Measurements from ENCODE around the gene ADM2. TPM values are rescaled to one million over a fixed set of nuclear protein-coding genes. Genes with fewer than 3 reads are reported as not detected.

ADM2 gene
- total RNA-seq, 1 donor from 2014 or later = 37.6 TPM

DNA sequence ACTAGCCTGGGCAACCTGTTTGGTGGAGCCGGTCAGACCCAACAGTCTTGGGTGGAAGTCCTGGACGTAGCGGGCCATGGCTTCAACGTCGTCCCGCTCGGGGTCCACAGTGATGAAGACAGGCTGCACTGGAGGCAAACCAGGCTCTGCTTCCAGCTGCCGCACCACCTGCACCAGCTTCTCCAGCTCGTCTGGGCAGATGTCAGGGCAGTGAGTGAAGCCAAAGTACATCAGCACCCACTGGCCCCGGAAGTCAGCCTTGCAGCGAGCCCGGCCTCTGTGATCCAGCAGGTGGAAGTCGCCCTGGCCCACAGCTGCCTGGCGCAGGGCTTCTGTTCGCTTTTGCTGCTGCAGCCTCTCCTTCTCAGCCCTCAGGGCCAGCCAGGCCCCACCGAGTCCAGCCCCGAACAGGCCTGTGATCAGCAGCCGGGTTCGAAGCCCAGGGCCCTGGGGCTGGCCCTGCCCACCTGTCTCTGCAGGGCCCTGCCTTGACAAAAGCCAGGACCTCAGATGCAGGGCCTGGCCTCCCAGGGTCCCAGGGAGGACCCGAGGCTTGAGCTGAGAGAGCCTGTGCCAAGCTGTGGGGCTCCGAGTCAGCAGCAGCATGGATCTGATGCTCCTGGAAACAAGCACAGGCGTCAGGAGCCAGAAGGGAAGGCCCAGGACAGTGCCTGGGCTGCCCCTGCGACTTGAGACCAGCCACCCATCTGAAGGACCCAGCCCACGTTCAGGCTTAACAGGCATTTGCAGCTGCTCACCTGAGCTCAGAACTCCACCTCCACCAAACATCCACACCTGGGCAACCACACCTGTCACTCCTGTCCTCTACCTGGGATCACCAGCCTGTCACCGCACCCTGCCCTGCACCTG, 42.7 kb downstream of the ADM2 start:
- Mint-ChIP-seq H3K9me3 (ENCODE audit: unreplicated experiment) (peaks cover 15% of the 10 kb centered on the region), H3K4me1 (ENCODE audit: low read depth, unreplicated experiment) (peaks cover 11% of the 10 kb centered on the region), H3K27ac (ENCODE audit: unreplicated experiment) (peak overlapping the region; percentile 93), H3K4me3 (ENCODE audit: unreplicated experiment) (peak overlapping the region; percentile 97), H3K27me3 (ENCODE audit: unreplicated experiment) (peaks cover 23% of the 10 kb centered on the region), H3K36me3 (ENCODE audit: unreplicated experiment) (peaks cover 5% of the 10 kb centered on the region)
- no peak for DNase-seq
- TF ChIP-seq, protein P1, sequence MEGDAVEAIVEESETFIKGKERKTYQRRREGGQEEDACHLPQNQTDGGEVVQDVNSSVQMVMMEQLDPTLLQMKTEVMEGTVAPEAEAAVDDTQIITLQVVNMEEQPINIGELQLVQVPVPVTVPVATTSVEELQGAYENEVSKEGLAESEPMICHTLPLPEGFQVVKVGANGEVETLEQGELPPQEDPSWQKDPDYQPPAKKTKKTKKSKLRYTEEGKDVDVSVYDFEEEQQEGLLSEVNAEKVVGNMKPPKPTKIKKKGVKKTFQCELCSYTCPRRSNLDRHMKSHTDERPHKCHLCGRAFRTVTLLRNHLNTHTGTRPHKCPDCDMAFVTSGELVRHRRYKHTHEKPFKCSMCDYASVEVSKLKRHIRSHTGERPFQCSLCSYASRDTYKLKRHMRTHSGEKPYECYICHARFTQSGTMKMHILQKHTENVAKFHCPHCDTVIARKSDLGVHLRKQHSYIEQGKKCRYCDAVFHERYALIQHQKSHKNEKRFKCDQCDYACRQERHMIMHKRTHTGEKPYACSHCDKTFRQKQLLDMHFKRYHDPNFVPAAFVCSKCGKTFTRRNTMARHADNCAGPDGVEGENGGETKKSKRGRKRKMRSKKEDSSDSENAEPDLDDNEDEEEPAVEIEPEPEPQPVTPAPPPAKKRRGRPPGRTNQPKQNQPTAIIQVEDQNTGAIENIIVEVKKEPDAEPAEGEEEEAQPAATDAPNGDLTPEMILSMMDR (IDR thresholded peaks at IDR 0.05; ENCODE audit: partially characterized antibody, unreplicated experiment) = no peak

DNA sequence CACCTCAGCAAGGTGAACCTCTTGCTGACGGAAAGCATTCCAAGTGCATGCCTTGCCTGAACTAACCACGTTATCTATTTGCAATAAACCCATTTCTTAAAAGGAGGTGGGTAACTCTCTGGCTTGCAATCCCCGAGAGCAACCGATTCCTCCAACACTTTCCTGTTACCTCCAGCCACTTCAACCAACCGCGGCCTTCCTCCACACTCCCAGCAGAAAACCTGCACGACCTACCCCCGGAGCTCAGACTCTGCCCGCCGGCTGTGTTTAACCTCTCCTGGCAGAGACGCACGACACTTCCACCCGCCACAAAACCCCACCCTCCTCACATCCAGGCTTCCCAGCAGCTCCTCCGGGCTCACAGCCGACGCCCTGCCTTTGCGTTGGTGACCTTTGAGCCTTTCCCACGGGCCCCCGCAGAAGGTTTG, 43.3 kb downstream of the ADM2 start:
- TF ChIP-seq, protein P1 (IDR thresholded peaks at IDR 0.05; ENCODE audit: partially characterized antibody, unreplicated experiment) = no peak
- no peak for DNase-seq
- peaks cover 20% of the 10 kb centered on the region for H3K27me3 Mint-ChIP-seq (ENCODE audit: unreplicated experiment)
- peak overlapping the region; percentile 93 for H3K27ac Mint-ChIP-seq (ENCODE audit: unreplicated experiment)
- H3K36me3 Mint-ChIP-seq (ENCODE audit: unreplicated experiment) = peaks cover 5% of the 10 kb centered on the region
- H3K9me3 Mint-ChIP-seq (ENCODE audit: unreplicated experiment) = peaks cover 15% of the 10 kb centered on the region
- peak overlapping the region; percentile 97 for H3K4me3 Mint-ChIP-seq (ENCODE audit: unreplicated experiment)
- H3K4me1 Mint-ChIP-seq (ENCODE audit: low read depth, unreplicated experiment) = peaks cover 12% of the 10 kb centered on the region

DNA sequence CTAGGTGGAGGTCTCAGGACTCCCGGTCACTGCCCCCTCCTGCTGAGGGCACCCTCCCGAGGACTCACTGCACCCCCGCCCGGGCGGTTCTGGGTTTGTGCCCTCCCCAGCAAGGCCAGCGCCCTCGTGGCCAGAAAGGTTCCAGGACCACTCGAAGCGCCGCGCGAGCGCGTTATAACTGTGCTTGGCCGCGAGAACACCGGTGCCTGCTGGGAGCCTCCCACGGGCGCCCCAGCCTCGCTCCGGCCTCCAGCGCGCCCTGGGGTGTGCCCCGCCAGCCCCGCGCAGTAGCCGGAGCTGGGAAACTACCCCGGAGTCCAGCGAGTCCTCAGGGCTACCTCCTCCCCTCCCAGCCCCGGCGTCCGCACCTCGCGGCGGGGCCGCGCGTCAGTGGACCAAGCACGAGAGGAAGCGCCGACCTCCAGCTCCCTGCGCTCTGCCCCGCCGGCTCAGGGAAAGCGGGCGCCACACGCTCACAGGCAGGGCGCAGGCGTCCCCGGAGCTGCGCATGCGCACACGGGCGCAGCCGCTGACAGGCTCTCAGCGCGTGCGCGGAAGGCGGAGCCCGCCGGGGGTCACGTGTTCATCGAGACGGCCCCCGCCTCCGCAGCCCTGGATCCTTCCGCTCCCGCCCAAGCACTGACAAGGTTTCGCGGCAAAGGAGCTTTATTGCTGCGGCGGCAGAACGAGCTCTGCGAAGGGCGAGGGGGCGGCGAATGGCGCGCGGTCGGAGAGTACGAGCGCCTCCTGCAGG, 43.9 kb downstream of the ADM2 start, which contains the start of gene SCO2:
TSS of gene SCO2 (minus strand) at position 495 of the 754 bp plus-strand sequence. CDS start 1,187 bp downstream, outside the sequence.
- H3K36me3 Mint-ChIP-seq (ENCODE audit: unreplicated experiment) = peaks cover 5% of the 10 kb centered on the region
- peak within 1 kb of the TSS; percentile 93 for H3K27ac Mint-ChIP-seq (ENCODE audit: unreplicated experiment)
- H3K4me1 Mint-ChIP-seq (ENCODE audit: low read depth, unreplicated experiment) = peaks cover 12% of the 10 kb centered on the region
- H3K9me3 Mint-ChIP-seq (ENCODE audit: unreplicated experiment) = peaks cover 15% of the 10 kb centered on the region
- peaks cover 20% of the 10 kb centered on the region for H3K27me3 Mint-ChIP-seq (ENCODE audit: unreplicated experiment)
- peak within 1 kb of the TSS; percentile 97 for H3K4me3 Mint-ChIP-seq (ENCODE audit: unreplicated experiment)
- TF ChIP-seq, protein P1 (IDR thresholded peaks at IDR 0.05; ENCODE audit: partially characterized antibody, unreplicated experiment) = no peak
- peak; percentile 97 for DNase-seq

GRCh38 chr22:50525858-50526107, 44.4 kb downstream of the ADM2 start:
- no peak overlapping the region for H3K4me3 Mint-ChIP-seq (ENCODE audit: unreplicated experiment)
- TF ChIP-seq, protein P1 (IDR thresholded peaks at IDR 0.05; ENCODE audit: partially characterized antibody, unreplicated experiment) = no peak
- no peak overlapping the region for H3K27ac Mint-ChIP-seq (ENCODE audit: unreplicated experiment)
- peaks cover 5% of the 10 kb centered on the region for H3K36me3 Mint-ChIP-seq (ENCODE audit: unreplicated experiment)
- H3K9me3 Mint-ChIP-seq (ENCODE audit: unreplicated experiment) = peaks cover 15% of the 10 kb centered on the region
- no peak for DNase-seq
- H3K27me3 Mint-ChIP-seq (ENCODE audit: unreplicated experiment) = peaks cover 20% of the 10 kb centered on the region
- peaks cover 12% of the 10 kb centered on the region for H3K4me1 Mint-ChIP-seq (ENCODE audit: low read depth, unreplicated experiment)

Measured in glutamatergic neuron (in vitro differentiated cells).